IMR-90 (cell line): Measurements from ENCODE around the gene CHD6. TPM values are rescaled to one million over a fixed set of nuclear protein-coding genes. Genes with fewer than 3 reads are reported as not detected.

ENCODE experiments used
- ATAC-seq: fragments of 200-7000 bp; cut with Tn5 transposase; 2 replicates; pipeline ENCODE4 v1.9.1; 2020; ENCODE audit warnings: low read depth, mild to moderate bottlenecking, moderate library complexity
- BruUV-seq: library from RNA; stranded (reverse); fragments of 400-500 nt; replicated peaks from 2 replicates; lab custom pipeline; 2021; lab: Mats Ljungman, UMichigan
- CTCF ChIA-PET: fragments of 300-600 bp; formaldehyde crosslinking; extraction: SDS; loops from one replicate; lab custom pipeline; 2021; ENCODE audit warnings: antibody characterized with exemption; lab: Yijun Ruan, JAX
- POLR2A ChIA-PET: fragments of 300-600 bp; sonication (Branson Sonifier 250); formaldehyde crosslinking; loops from one replicate; lab custom pipeline; 2022; ENCODE audit warnings: antibody characterized with exemption; ENCODE audit not compliant: unreplicated experiment; lab: Charles Lee
- DNase-seq: peaks from one replicate; pipeline ENCODE4 v3.0.0; 2013
- H2AFZ ChIP-seq: replicated peaks from 2 replicates; pipeline ENCODE3; 2013; ENCODE audit warnings: low read length, mild to moderate bottlenecking; ENCODE audit not compliant: poor library complexity
- H2AK5ac ChIP-seq: 2 replicates; pipeline ENCODE4 v1.6.1; 2013; ENCODE audit warnings: low read depth, low read length, inconsistent platforms
- H2AK9ac ChIP-seq: replicated peaks from 2 replicates; pipeline ENCODE3; 2013; ENCODE audit warnings: mild to moderate bottlenecking, low read depth, low read length, moderate library complexity; ENCODE audit not compliant: poor library complexity
- H2BK120ac ChIP-seq: 2 replicates; pipeline ENCODE4 v1.6.1; 2013; ENCODE audit warnings: low read depth, low read length, inconsistent platforms
- H2BK15ac ChIP-seq: 3 replicates; pipeline ENCODE4 v1.6.1; 2013; ENCODE audit warnings: low read depth, low read length, inconsistent platforms
- H2BK20ac ChIP-seq: 2 replicates; pipeline ENCODE4 v1.6.1; 2013; ENCODE audit warnings: low read depth, mild to moderate bottlenecking, inconsistent platforms, low read length, moderate library complexity
- H2BK5ac ChIP-seq: 2 replicates; pipeline ENCODE4 v1.6.1; 2013; ENCODE audit warnings: mild to moderate bottlenecking, low read depth, low read length, inconsistent platforms; ENCODE audit not compliant: poor library complexity, severe bottlenecking
- H3K14ac ChIP-seq: replicated peaks from 2 replicates; pipeline ENCODE4 v1.6.1; 2013; ENCODE audit warnings: low read depth, low read length, inconsistent platforms
- H3K18ac ChIP-seq: 2 replicates; pipeline ENCODE4 v1.6.1; 2013; ENCODE audit warnings: low read depth, low read length, control low read depth
- H3K23ac ChIP-seq: 2 replicates; pipeline ENCODE4 v1.6.1; 2013; ENCODE audit warnings: low read depth, low read length, inconsistent platforms
- H3K27ac ChIP-seq: 2 replicates; pipeline ENCODE4 v1.5.1; 2013; ENCODE audit warnings: mild to moderate bottlenecking, control low read depth, low read length; ENCODE audit not compliant: insufficient read depth
- H3K27me3 ChIP-seq: 2 replicates; pipeline ENCODE4 v1.6.1; 2013; ENCODE audit warnings: low read length; ENCODE audit not compliant: control insufficient read depth, insufficient read depth
- H3K36me3 ChIP-seq: 2 replicates; pipeline ENCODE4 v1.6.1; 2013; ENCODE audit warnings: low read length, mixed read lengths; ENCODE audit not compliant: control insufficient read depth, insufficient read depth
- H3K4ac ChIP-seq: 2 replicates; pipeline ENCODE4 v1.6.1; 2013; ENCODE audit warnings: low read depth, low read length, inconsistent platforms
- H3K4me1 ChIP-seq: 2 replicates; pipeline ENCODE4 v1.6.1; 2013; ENCODE audit warnings: low read length, mixed read lengths; ENCODE audit not compliant: control insufficient read depth, insufficient read depth
- H3K4me2 ChIP-seq: 2 replicates; pipeline ENCODE4 v1.6.1; 2013; ENCODE audit warnings: low read depth, mild to moderate bottlenecking, control low read depth, low read length, moderate library complexity
- H3K4me3 ChIP-seq: 2 replicates; pipeline ENCODE4 v1.5.1; 2013; ENCODE audit warnings: low read depth, mild to moderate bottlenecking, control low read depth, low read length, moderate library complexity; ENCODE audit not compliant: insufficient read depth
- H3K56ac ChIP-seq: 2 replicates; pipeline ENCODE4 v1.6.1; 2013; ENCODE audit warnings: low read length, inconsistent platforms; ENCODE audit not compliant: insufficient read depth; ENCODE audit errors: extremely low read depth
- H3K79me1 ChIP-seq, 2 experiments: 2 replicates each; pipeline ENCODE4 v1.6.1; 2013; ENCODE audit warnings: low read length in 2 of 2, inconsistent platforms in 1 of 2, low read depth in 1 of 2
- H3K9ac ChIP-seq: 2 replicates; pipeline ENCODE4 v1.6.1; 2013; ENCODE audit warnings: low read depth, low read length, control low read depth
- H3K9me1 ChIP-seq: 2 replicates; pipeline ENCODE4 v1.6.1; 2013; ENCODE audit warnings: low read length, inconsistent platforms; ENCODE audit not compliant: insufficient read depth
- H3K9me3 ChIP-seq: 2 replicates; pipeline ENCODE4 v1.6.1; 2013; ENCODE audit warnings: low read length; ENCODE audit not compliant: control insufficient read depth, insufficient read depth
- H4K20me1 ChIP-seq: 2 replicates; pipeline ENCODE4 v1.6.1; 2013; ENCODE audit warnings: low read length, inconsistent platforms; ENCODE audit not compliant: insufficient read depth
- H4K5ac ChIP-seq: 2 replicates; pipeline ENCODE4 v1.6.1; 2013; ENCODE audit warnings: mild to moderate bottlenecking, low read depth, low read length, control low read depth
- H4K8ac ChIP-seq, 2 experiments: 2 replicates each; pipeline ENCODE4 v1.6.1; 2013; ENCODE audit warnings: low read depth in 2 of 2, low read length in 2 of 2, control low read depth in 1 of 2, inconsistent platforms in 1 of 2
- H4K91ac ChIP-seq: 2 replicates; pipeline ENCODE4 v1.6.1; 2013; ENCODE audit warnings: low read depth, low read length, inconsistent platforms; ENCODE audit not compliant: insufficient read depth
- BHLHE40 ChIP-seq: fragments of 150-350 bp; IDR thresholded peaks from 2 replicates; pipeline ENCODE4 v1.6.1; 2016; ENCODE audit warnings: mild to moderate bottlenecking, low read depth, low read length
- CEBPB ChIP-seq: IDR thresholded peaks from 2 replicates; pipeline ENCODE4 v1.6.1; 2012; ENCODE audit warnings: low read depth, low read length, improper control_type of control experiment
- CHD1 ChIP-seq: IDR thresholded peaks from 2 replicates; pipeline ENCODE4 v1.6.1; 2012; ENCODE audit warnings: low read depth, low read length, improper control_type of control experiment
- MAFK ChIP-seq: IDR thresholded peaks from 2 replicates; pipeline ENCODE4 v1.6.1; 2012; ENCODE audit warnings: low read depth, low read length, improper control_type of control experiment
- MAZ ChIP-seq: IDR thresholded peaks from 2 replicates; pipeline ENCODE4 v1.6.1; 2012; ENCODE audit warnings: low read depth, mild to moderate bottlenecking, low read length, improper control_type of control experiment, moderate library complexity, borderline replicate concordance
- MXI1 ChIP-seq: IDR thresholded peaks from 2 replicates; pipeline ENCODE4 v1.6.1; 2012; ENCODE audit warnings: low read depth, mild to moderate bottlenecking, low read length, moderate library complexity, borderline replicate concordance
- NFE2L2 ChIP-seq: fragments of 150-350 bp; IDR thresholded peaks from 2 replicates; pipeline ENCODE4 v1.6.1; 2016; ENCODE audit warnings: low read depth, mild to moderate bottlenecking, low read length
- POLR2A ChIP-seq: IDR thresholded peaks from 2 replicates; pipeline ENCODE4 v1.6.1; 2012; ENCODE audit warnings: mild to moderate bottlenecking, low read depth, low read length
- RAD21 ChIP-seq: IDR thresholded peaks from 2 replicates; pipeline ENCODE4 v1.6.1; 2012; ENCODE audit warnings: low read length, improper control_type of control experiment
- RCOR1 ChIP-seq: IDR thresholded peaks from 2 replicates; pipeline ENCODE4 v1.6.1; 2012; ENCODE audit warnings: mild to moderate bottlenecking, low read length, improper control_type of control experiment; ENCODE audit not compliant: insufficient replicate concordance
- RFX5 ChIP-seq: IDR thresholded peaks from 2 replicates; pipeline ENCODE4 v1.8.0; 2012; ENCODE audit warnings: low read depth, mild to moderate bottlenecking, low read length, moderate library complexity
- SMC3 ChIP-seq: fragments of 150-350 bp; IDR thresholded peaks from 2 replicates; pipeline ENCODE4 v1.6.1; 2016; ENCODE audit warnings: low read depth, mild to moderate bottlenecking, antibody characterized with exemption, low read length, moderate library complexity
- WGBS, 2 experiments: methylation state at CpG; one replicate each; pipeline versions ENCODE4 v1.1.5 to v1.1.7; 2013; ENCODE audit warnings: missing lambda C conversion rate in 2 of 2; ENCODE audit not compliant: insufficient read length in 1 of 2; ENCODE audit errors: extremely low coverage in 2 of 2; 5-methylcytosine and 5-hydroxymethylcytosine counted together
- dilution Hi-C: fragments of 300-500 bp; cut with HindIII; formaldehyde crosslinking; loops from one replicate; pipeline ENCODE4 v1.14.3; 2018; ENCODE audit warnings: low sequenced_read_pairs; ENCODE audit not compliant: unreplicated experiment
- in situ Hi-C: fragments of 300-500 bp; cut with MboI; formaldehyde crosslinking; loops from 3 replicates; pipeline ENCODE4 v1.14.3; 2019; ENCODE audit warnings: low sequenced_read_pairs, inconsistent platforms, mixed read lengths
- intact Hi-C: fragments of 100-400 bp; cut with micrococcal nuclease; formaldehyde crosslinking; loops from 2 replicates; pipeline ENCODE4 v1.10.0; 2022
- polyA plus RNA-seq, 3 experiments: library from polyadenylated mRNA; depleted of rRNA; stranded (reverse); fragments of >200 nt; gene quantifications; 2 replicates each; pipeline ENCODE4 v1.2.3, GENCODE V29; 2012; ENCODE audit warnings: low replicate concordance in 1 of 3
- total RNA-seq: library from RNA; depleted of rRNA; stranded (reverse); fragments of >200 nt; gene quantifications from 2 replicates; pipeline ENCODE4 v1.2.3, GENCODE V29; 2012
- TF ChIP-seq, protein P1 (sequence below): fragments of 150-350 bp; IDR thresholded peaks from 2 replicates; pipeline ENCODE4 v1.6.1; 2016; ENCODE audit warnings: low read depth, mild to moderate bottlenecking, low read length, moderate library complexity, borderline replicate concordance
- TF ChIP-seq, protein P2 (sequence below): fragments of 150-350 bp; IDR thresholded peaks from 2 replicates; pipeline ENCODE4 v1.6.1; 2017; ENCODE audit warnings: mild to moderate bottlenecking, antibody characterized with exemption, low read length, low read depth
- TF ChIP-seq, protein P3 (sequence below): conservative IDR thresholded peaks from 2 replicates; pipeline ENCODE4 v1.5.1; 2012; ENCODE audit warnings: mild to moderate bottlenecking, low read depth, low read length, improper control_type of control experiment

Gene CHD6
- total and polyA plus RNA-seq, 2 of the 4 experiments (the other 2 are of a cell fraction), result 8.8 to 26.7 TPM

DNA sequence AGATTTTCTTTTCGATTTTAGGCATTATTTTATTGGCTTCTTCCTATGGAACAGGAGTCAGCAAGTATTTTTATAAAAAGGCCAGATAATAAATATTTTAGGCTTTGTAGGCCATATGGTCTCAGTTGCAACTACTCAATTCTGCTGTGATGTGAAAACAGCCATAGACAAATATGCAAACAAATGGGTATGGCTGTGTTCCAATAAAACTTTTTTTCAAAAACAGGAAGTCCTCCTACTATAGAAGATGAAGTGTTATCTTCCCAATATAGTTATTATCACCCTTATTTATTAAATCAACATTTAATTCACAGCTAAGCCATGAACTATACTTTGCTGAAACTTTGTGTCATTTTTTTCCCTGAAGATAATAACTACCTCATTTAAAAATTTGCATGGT is 57.2 kb downstream of the CHD6 start:
- TF ChIP-seq SMC3 (no peak), RCOR1 (no peak), CHD1 (no peak), RFX5 (no peak), MAZ (no peak), CEBPB (no peak), RAD21 (no peak), MXI1 (no peak), POLR2A (no peak), MAFK (no peak), BHLHE40 (no peak), NFE2L2 (no peak)
- TF ChIP-seq, protein P1, sequence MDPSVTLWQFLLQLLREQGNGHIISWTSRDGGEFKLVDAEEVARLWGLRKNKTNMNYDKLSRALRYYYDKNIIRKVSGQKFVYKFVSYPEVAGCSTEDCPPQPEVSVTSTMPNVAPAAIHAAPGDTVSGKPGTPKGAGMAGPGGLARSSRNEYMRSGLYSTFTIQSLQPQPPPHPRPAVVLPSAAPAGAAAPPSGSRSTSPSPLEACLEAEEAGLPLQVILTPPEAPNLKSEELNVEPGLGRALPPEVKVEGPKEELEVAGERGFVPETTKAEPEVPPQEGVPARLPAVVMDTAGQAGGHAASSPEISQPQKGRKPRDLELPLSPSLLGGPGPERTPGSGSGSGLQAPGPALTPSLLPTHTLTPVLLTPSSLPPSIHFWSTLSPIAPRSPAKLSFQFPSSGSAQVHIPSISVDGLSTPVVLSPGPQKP, result no peak
- TF ChIP-seq, protein P2, sequence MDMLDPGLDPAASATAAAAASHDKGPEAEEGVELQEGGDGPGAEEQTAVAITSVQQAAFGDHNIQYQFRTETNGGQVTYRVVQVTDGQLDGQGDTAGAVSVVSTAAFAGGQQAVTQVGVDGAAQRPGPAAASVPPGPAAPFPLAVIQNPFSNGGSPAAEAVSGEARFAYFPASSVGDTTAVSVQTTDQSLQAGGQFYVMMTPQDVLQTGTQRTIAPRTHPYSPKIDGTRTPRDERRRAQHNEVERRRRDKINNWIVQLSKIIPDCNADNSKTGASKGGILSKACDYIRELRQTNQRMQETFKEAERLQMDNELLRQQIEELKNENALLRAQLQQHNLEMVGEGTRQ, result no peak
- TF ChIP-seq, protein P3, sequence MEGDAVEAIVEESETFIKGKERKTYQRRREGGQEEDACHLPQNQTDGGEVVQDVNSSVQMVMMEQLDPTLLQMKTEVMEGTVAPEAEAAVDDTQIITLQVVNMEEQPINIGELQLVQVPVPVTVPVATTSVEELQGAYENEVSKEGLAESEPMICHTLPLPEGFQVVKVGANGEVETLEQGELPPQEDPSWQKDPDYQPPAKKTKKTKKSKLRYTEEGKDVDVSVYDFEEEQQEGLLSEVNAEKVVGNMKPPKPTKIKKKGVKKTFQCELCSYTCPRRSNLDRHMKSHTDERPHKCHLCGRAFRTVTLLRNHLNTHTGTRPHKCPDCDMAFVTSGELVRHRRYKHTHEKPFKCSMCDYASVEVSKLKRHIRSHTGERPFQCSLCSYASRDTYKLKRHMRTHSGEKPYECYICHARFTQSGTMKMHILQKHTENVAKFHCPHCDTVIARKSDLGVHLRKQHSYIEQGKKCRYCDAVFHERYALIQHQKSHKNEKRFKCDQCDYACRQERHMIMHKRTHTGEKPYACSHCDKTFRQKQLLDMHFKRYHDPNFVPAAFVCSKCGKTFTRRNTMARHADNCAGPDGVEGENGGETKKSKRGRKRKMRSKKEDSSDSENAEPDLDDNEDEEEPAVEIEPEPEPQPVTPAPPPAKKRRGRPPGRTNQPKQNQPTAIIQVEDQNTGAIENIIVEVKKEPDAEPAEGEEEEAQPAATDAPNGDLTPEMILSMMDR, result no peak
- Histone ChIP-seq H3K9ac (no peak overlapping the region), H3K27me3 (no peaks in the 10 kb centered on the region), H3K4ac (no peak overlapping the region), H4K5ac (no peak overlapping the region), H2AK9ac (no peak overlapping the region), H3K9me3 (no peaks in the 10 kb centered on the region), H2BK20ac (no peak overlapping the region), H2BK5ac (no peak overlapping the region), H3K56ac (no peak overlapping the region), H3K79me1 (peaks cover 46 to 61% of the 10 kb centered on the region in 2 experiments), H3K9me1 (peaks cover 5% of the 10 kb centered on the region; the same call in 1 of the 2 replicates), H4K20me1 (peaks cover 29% of the 10 kb centered on the region), H2AK5ac (no peak overlapping the region), H2BK15ac (no peak overlapping the region), H3K14ac (no peak overlapping the region), H2BK120ac (no peak overlapping the region), H3K23ac (no peak overlapping the region), H3K36me3 (no peaks in the 10 kb centered on the region), H4K8ac (no peak overlapping the region), H3K4me2 (no peak overlapping the region), H3K27ac (no peak overlapping the region), H2AFZ (no peak overlapping the region), H3K4me1 (peaks cover 3% of the 10 kb centered on the region; the same call in 1 of the 2 replicates), H4K91ac (no peak overlapping the region), H3K18ac (no peak overlapping the region), H3K4me3 (no peak overlapping the region)
- POLR2A ChIA-PET, result no interaction called here
- no TSS peak for BruUV-seq
- in situ Hi-C loops (no loop called here), intact Hi-C loops (no loop called here), dilution Hi-C loops (no loop called here)
- DNase-seq (no peak), ATAC-seq (no peak)
- CTCF ChIA-PET, result interaction anchor here (0.6 to 0.8 kb wide), 2 partner anchors 12 to 64 kb away, joined by 3 read pairs; no protein-coding TSS in a partner anchor
- no CpG with 5 or more reads among the region's 1 CpG for WGBS, 2 experiments
